Left lung (tissue), 10 donors: Measurements from ENCODE around the gene ABHD2. TPM values are rescaled to one million over a fixed set of nuclear protein-coding genes. Genes with fewer than 3 reads are reported as not detected.

Experiments used
- ATAC-seq: fragments of 200-7000 bp; cut with Tn5 transposase; one replicate; pipeline ENCODE4 v1.9.1; 2020; ENCODE audit warnings: moderate library complexity
- DNase-seq, 4 donors: peaks; one replicate each; pipeline ENCODE4 v3.0.0-alpha.2; 2013 to 2020
- H3K27ac ChIP-seq, 2 donors: fragments of 200-600 bp; sonication (generic) in 1 of 2; one replicate each; pipeline versions ENCODE4 v1.5.0 to v1.8.0; 2020 to 2021
- H3K27me3 ChIP-seq, 2 donors: fragments of 200-600 bp; sonication (generic) in 1 of 2; one replicate each; pipeline versions ENCODE4 v1.5.0 to v1.8.0; 2020 to 2021
- H3K36me3 ChIP-seq, 2 donors: fragments of 200-600 bp; sonication (generic) in 1 of 2; one replicate each; pipeline versions ENCODE4 v1.5.0 to v1.8.0; 2020 to 2021
- H3K4me1 ChIP-seq, 2 donors: fragments of 200-600 bp; one replicate each; pipeline ENCODE4 v1.8.0; 2021
- H3K4me3 ChIP-seq, 2 donors: fragments of 200-600 bp; sonication (generic) in 1 of 2; one replicate each; pipeline versions ENCODE4 v1.5.0 to v1.8.0; 2020 to 2021; ENCODE audit warnings: mild to moderate bottlenecking in 1 of 2
- H3K9me3 ChIP-seq, 2 donors: fragments of 200-600 bp; sonication (generic) in 1 of 2; one replicate each; pipeline versions ENCODE4 v1.5.0 to v1.8.0; 2020 to 2021
- intact Hi-C, 2 donors: fragments of 100-400 bp; cut with DNase I; formaldehyde crosslinking; loops; one replicate each; pipeline versions ENCODE4 v1.11.2 to v1.14.2; 2022
- polyA plus RNA-seq, 6 donors: library from polyadenylated mRNA; unstranded; fragments of 120-200 nt; gene quantifications; one replicate each; pipeline ENCODE4 v1.2.1, GENCODE V29; 2013; ENCODE audit not compliant: insufficient read length in 6 of 6
- total RNA-seq, 2 donors: library from RNA; stranded (reverse); fragmentation: NEBNext Ultra II Directional; extraction: Animal tissue kit (Norgen Biotek cat#: 25700); gene quantifications; one replicate each; pipeline ENCODE4 v1.2.1, GENCODE V29; 2021
- TF ChIP-seq, protein P1 (sequence below), 2 donors: fragments of 200-600 bp; sonication (generic) in 1 of 2; IDR thresholded peaks; one replicate each; pipeline versions ENCODE4 v1.5.0 to v1.8.0; 2021; ENCODE audit warnings: antibody characterized with exemption in 2 of 2
- donor health status: DM: no; HTN: yes; CAD: no.
- donor health status: DM: no; HTN: no; CAD: no.

ABHD2 gene
- total and polyA plus RNA-seq, 8 donors: 35.4 to 231 (median 46.9) TPM

DNA sequence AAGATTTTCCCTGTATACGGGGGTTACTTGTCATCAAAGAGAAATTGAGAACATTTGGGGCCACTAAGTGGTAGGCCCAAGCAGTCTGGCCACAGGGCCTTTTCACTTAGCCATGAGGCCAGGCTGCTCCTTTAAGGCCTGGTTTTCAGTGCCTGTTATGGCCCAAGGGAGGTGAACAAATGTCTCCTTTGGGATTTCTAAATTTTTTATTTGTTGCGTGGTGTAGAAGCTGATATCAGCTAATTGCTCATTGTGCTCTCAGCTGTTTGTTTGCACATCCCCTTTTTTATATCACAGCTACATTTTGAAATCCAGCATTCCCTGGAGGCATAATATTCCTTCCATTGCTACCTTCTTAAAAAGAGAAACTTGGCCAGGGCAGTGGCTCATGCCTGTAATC lies 84.7 kb downstream of the ABHD2 start:
- H3K4me1 ChIP-seq: peaks cover 0 to 22% of the 10 kb centered on the region in 2 donors
- no peaks in the 10 kb centered on the region for H3K9me3 ChIP-seq
- H3K4me3 ChIP-seq: no peak overlapping the region
- DNase-seq (no peak), ATAC-seq (no peak)
- peaks cover 0 to 44% of the 10 kb centered on the region in 2 donors for H3K36me3 ChIP-seq
- no peaks in the 10 kb centered on the region for H3K27me3 ChIP-seq
- intact Hi-C loops: loop anchor here in 1 of 2 donors (10.0 kb wide), 1 partner anchor 268 kb away; no protein-coding TSS in a partner anchor
- TF ChIP-seq, protein P1, sequence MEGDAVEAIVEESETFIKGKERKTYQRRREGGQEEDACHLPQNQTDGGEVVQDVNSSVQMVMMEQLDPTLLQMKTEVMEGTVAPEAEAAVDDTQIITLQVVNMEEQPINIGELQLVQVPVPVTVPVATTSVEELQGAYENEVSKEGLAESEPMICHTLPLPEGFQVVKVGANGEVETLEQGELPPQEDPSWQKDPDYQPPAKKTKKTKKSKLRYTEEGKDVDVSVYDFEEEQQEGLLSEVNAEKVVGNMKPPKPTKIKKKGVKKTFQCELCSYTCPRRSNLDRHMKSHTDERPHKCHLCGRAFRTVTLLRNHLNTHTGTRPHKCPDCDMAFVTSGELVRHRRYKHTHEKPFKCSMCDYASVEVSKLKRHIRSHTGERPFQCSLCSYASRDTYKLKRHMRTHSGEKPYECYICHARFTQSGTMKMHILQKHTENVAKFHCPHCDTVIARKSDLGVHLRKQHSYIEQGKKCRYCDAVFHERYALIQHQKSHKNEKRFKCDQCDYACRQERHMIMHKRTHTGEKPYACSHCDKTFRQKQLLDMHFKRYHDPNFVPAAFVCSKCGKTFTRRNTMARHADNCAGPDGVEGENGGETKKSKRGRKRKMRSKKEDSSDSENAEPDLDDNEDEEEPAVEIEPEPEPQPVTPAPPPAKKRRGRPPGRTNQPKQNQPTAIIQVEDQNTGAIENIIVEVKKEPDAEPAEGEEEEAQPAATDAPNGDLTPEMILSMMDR (IDR thresholded peaks at IDR 0.05): no peak
- H3K27ac ChIP-seq: peak overlapping the region in 1 of 2 donors; percentile 43

DNA sequence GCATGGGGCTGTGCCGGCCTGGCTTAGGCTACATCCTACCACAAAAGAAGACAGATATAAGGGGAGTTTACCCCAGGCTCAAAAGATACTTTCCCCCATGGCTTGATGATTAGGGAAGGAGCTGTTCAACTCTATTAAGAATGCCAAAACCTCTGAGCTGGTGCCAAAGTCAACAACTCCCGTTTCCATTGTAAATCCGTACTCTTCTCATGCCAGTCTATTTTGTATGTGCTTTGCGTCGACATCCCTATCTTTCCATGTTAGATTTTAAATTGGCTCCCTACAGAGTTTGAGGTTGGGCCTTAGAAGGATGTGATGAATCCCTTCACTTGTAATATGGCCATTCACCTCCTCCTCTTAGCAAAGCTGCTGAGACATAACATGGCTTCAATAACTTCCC lies 86.2 kb downstream of the ABHD2 start:
- no peak overlapping the region for H3K27ac ChIP-seq

DNA sequence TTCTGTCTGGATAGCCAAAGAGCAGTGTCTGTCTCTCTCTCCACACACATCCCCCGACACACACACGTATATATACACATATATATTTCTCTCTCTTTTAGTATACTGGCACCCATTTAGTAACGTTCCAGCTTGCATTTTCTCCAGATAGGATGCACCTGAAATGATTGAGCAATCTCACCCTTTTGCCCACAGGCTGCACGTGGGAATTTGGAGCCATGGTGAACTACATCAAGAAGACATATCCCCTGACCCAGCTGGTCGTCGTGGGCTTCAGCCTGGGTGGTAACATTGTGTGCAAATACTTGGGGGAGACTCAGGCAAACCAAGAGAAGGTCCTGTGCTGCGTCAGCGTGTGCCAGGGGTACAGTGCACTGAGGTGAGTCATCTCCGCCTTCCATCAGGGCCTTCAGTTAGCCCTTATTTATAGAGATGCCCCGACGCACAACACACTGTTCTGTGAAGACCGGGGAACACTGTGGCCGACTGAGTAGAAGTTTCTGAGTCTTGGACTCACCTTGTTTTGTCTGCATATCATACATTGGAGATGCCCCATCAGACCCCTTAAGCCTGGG lies 87.4 kb downstream of the ABHD2 start:
- H3K27ac ChIP-seq: no peak overlapping the region
- ATAC-seq (no peak), DNase-seq (no peak)
- no peak overlapping the region for H3K4me3 ChIP-seq
- peaks cover 0 to 72% of the 10 kb centered on the region in 2 donors for H3K36me3 ChIP-seq
- intact Hi-C loops: loop anchor here in 1 of 2 donors (5.0 to 10.0 kb wide), 2 partner anchors 118 to 271 kb away; no protein-coding TSS in a partner anchor
- H3K9me3 ChIP-seq: no peaks in the 10 kb centered on the region
- H3K4me1 ChIP-seq: peaks cover 0 to 14% of the 10 kb centered on the region in 2 donors
- TF ChIP-seq, protein P1 (IDR thresholded peaks at IDR 0.05): no peak
- no peaks in the 10 kb centered on the region for H3K27me3 ChIP-seq

More for the DNA sequence above, 86.2 kb downstream of the ABHD2 start:
- Histone ChIP-seq H3K27me3 (no peaks in the 10 kb centered on the region), H3K9me3 (no peaks in the 10 kb centered on the region), H3K4me3 (no peak overlapping the region), H3K36me3 (peaks cover 0 to 59% of the 10 kb centered on the region in 2 donors), H3K4me1 (peaks cover 0 to 14% of the 10 kb centered on the region in 2 donors)
- ATAC-seq: peak; percentile 9
- DNase-seq: no peak
- TF ChIP-seq, protein P1 (IDR thresholded peaks at IDR 0.05): no peak
- intact Hi-C loops: loop anchor here in 1 of 2 donors (10.0 kb wide), 1 partner anchor 270 kb away; no protein-coding TSS in a partner anchor

DNA sequence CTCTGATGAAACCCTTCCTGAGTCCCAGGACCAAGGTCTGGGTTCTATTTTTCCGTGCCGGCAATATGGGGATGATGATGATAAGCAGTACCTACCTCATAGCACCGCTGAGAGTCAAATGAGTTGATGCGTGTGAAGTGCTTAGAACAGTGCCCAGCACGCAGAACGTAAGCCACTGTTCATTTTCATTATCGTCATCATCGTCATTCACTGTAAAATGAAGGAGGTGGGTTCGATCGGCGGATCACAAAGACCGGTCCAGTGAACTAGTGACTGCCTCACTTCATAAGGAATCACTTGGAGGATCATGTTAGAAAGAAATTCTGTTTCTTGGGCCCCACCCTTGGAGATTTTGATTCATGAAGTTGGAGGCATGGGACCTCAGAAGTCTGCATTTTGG lies 88.9 kb downstream of the ABHD2 start:
- H3K36me3 ChIP-seq: peaks cover 0 to 74% of the 10 kb centered on the region in 2 donors

More for the DNA sequence above, 88.9 kb downstream of the ABHD2 start:
- TF ChIP-seq, protein P1 (IDR thresholded peaks at IDR 0.05): no peak
- Histone ChIP-seq H3K4me3 (no peak overlapping the region), H3K27me3 (no peaks in the 10 kb centered on the region), H3K9me3 (no peaks in the 10 kb centered on the region), H3K27ac (no peak overlapping the region), H3K4me1 (peaks cover 0 to 7% of the 10 kb centered on the region in 2 donors)
- DNase-seq: no peak
- intact Hi-C loops: loop anchor here in 1 of 2 donors (5.0 to 10.0 kb wide), 2 partner anchors 120 to 272 kb away; no protein-coding TSS in a partner anchor
- ATAC-seq: no peak
